Transverse colon (tissue), 4 donors: ENCODE results near the gene ZNF225.

Source experiments
- POLR2A ChIP-seq: fragments of 450-650 bp; IDR thresholded peaks from one replicate; pipeline ENCODE4 v1.6.1; 2016; ENCODE audit warnings: antibody characterized with exemption, mild to moderate bottlenecking, moderate library complexity
- POLR2AphosphoS5 ChIP-seq, 3 donors: sonication (generic); formaldehyde crosslinking; IDR thresholded peaks; one replicate each; pipeline ENCODE4 v1.6.1; 2016; ENCODE audit warnings: antibody characterized with exemption in 3 of 3
- TF ChIP-seq, protein P1 (sequence below), 5 experiments: fragments of 200-600 bp in 3 of 5; fragments of 450-650 bp in 2 of 5; sonication (generic) in 3 of 5; IDR thresholded peaks; 1 replicate in 2 of 5; 2 replicates in 3 of 5; pipeline ENCODE4 v1.5.1; 2016 to 2017; ENCODE audit warnings: antibody characterized with exemption in 5 of 5, inconsistent platforms in 3 of 5, mild to moderate bottlenecking in 2 of 5, moderate library complexity in 1 of 5

DNA sequence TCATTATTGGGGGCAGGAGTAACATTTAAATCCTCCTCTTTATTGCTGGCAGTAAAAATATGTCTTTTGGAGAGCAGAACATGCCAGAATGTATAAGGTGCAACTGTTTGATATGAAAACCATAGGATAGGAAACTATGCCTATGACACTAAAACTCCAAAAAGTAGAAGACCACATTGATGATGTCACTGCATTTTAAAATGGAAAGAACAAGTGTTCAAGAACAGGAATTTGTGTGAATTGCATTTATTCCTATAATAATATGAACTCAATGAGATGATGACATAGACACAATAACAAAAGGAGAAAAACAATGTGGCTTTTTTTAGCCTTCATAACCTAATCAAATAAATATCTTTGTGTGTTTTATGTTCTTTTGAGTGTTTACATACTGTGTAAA is 3.7 kb upstream of the ZNF225 start:
- no peak for TF ChIP-seq POLR2A
- no peak for TF ChIP-seq POLR2AphosphoS5 (IDR thresholded peaks at IDR 0.05)
- TF ChIP-seq, protein P1, sequence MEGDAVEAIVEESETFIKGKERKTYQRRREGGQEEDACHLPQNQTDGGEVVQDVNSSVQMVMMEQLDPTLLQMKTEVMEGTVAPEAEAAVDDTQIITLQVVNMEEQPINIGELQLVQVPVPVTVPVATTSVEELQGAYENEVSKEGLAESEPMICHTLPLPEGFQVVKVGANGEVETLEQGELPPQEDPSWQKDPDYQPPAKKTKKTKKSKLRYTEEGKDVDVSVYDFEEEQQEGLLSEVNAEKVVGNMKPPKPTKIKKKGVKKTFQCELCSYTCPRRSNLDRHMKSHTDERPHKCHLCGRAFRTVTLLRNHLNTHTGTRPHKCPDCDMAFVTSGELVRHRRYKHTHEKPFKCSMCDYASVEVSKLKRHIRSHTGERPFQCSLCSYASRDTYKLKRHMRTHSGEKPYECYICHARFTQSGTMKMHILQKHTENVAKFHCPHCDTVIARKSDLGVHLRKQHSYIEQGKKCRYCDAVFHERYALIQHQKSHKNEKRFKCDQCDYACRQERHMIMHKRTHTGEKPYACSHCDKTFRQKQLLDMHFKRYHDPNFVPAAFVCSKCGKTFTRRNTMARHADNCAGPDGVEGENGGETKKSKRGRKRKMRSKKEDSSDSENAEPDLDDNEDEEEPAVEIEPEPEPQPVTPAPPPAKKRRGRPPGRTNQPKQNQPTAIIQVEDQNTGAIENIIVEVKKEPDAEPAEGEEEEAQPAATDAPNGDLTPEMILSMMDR (IDR thresholded peaks at IDR 0.05) = no peak
